ENCODE measurements around the gene GSG1L. TPM values are rescaled to one million over a fixed set of nuclear protein-coding genes. Genes with fewer than 3 reads are reported as not detected.

GSG1L gene
- total and polyA plus RNA-seq, 2 of the 13 experiments (the other 11 are each of a cell fraction or from before 2014, with no cell fraction given): not detected

DNA sequence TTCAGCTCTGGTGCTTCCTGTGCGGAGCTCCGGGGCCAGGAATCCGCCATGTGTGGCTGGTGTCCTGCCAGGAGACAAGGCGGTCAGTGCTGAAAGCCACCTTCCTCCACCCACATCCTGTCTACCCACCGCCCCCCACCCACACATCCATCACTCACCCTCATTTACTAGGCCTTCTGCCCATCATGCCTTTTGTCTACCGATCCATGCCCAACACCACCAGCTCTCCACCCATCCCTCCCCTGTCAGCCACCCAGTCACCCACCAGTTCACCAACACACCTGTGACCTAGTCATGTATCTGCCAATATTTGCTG lies 272.2 kb downstream of the GSG1L start:
- no peak overlapping the region for H3K27ac ChIP-seq (ENCODE audit: extremely low read length, insufficient read depth, low read length)
- no peaks in the 10 kb centered on the region for H3K9me3 ChIP-seq (ENCODE audit: low read length)
- no peaks in the 10 kb centered on the region for H3K27me3 ChIP-seq (ENCODE audit: control insufficient read depth in 1 of 2, insufficient read depth in 2 of 2, low read length in 2 of 2)
- no peaks in the 10 kb centered on the region for H3K36me3 ChIP-seq (replicated peaks in 1 of 2; ENCODE audit: control insufficient read depth in 1 of 2, insufficient read depth in 2 of 2, low read length in 2 of 2)
- TF ChIP-seq NPAS2 (CRISPR knock-in tag; IDR thresholded peaks at IDR 0.05; ENCODE audit: borderline replicate concordance) (no peak), RBAK (CRISPR knock-in tag; IDR thresholded peaks at IDR 0.05) (no peak), ZBTB1 (CRISPR knock-in tag; IDR thresholded peaks at IDR 0.05; ENCODE audit: borderline replicate concordance) (no peak), ZNF446 (CRISPR knock-in tag; IDR thresholded peaks at IDR 0.05) (no peak), ETV6 (CRISPR knock-in tag; conservative IDR thresholded peaks at IDR 0.05) (no peak), MEF2D (CRISPR knock-in tag; IDR thresholded peaks at IDR 0.05) (no peak)
- FAIRE-seq (no peak), ATAC-seq (no peak), DNase-seq (ENCODE audit: low spot score) (no peak)
- no TSS peak for BruUV-seq (replicated peaks)
- no peak overlapping the region for H3K9ac ChIP-seq (ENCODE audit: insufficient read depth, low read depth, low read length)
- no peak overlapping the region for H3K4me3 ChIP-seq (replicated peaks in 1 of 3; ENCODE audit: insufficient read depth in 1 of 3, low read depth in 2 of 3, low read length in 3 of 3)
- no peaks in the 10 kb centered on the region for H3K79me2 ChIP-seq (ENCODE audit: insufficient read depth, low read length)
- peaks cover 7% of the 10 kb centered on the region; the same call in 1 of the 2 replicates for H4K20me1 ChIP-seq (ENCODE audit: insufficient read depth, low read length)
- CTCF ChIA-PET (ENCODE audit: low intra/inter-chr PET ratio, low total read pairs): no interaction called here
- POLR2A ChIA-PET: no interaction called here
- no peak overlapping the region for H2AFZ ChIP-seq (ENCODE audit: low read length)
- WGBS (ENCODE audit: low lambda C conversion rate): 29% methylated on average over 4 of the region's 6 CpGs
- H3K4me2 ChIP-seq (ENCODE audit: low read depth, low read length): no peak overlapping the region
- no peaks in the 10 kb centered on the region for H3K4me1 ChIP-seq (ENCODE audit: insufficient read depth, low read length)
- in situ Hi-C loops (cut with HindIII; ENCODE audit: extremely low pct_ligation_motif_present, low pct_unique_long_range_greater_than_20kb) (no loop called here), intact Hi-C loops (cut with micrococcal nuclease; ENCODE audit: unreplicated experiment) (no loop called here)

DNA sequence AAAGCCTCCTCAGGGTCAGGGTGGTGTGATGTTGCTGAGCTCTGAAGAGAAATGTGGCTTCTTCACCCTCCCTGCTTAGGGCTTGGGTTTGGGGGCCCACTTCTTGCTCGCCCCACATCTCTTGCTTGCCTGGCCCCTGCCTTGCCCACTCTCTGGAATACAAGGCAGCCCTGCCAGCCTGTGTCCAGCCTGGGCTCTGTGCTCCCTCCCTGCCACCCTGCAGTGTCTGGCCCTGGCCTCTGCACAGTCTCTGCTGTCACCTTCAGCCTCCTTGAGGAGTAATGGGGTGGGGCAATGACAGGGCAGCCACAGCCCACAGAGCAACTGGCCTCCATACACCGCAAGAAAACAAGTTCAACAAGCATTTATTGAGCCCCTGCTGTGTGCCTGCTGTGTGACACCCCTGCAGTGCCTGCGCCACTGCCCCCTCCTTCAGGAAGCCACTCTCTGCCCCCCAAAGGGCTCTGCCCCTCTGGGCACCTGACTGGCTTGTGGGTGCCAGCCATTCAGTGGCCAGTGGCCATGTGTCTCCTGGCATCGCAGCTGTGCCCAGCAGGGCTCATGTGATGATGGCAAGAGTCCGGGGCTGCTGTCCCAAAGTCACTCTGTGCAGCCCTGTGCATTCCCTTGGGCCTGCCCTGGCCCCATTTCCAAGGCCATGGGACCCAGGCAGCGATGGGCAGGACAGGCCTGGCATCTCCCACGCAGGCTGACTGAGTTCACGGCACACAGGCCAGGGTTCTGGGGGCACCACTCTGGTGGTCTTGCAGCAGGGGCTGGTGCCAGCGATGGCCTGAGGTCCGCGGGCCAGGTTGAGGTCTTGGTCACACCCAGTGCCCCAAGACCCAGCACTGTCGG lies 272.7 kb downstream of the GSG1L start:
- Histone ChIP-seq H3K9me3 (ENCODE audit: low read length) (no peaks in the 10 kb centered on the region), H2AFZ (ENCODE audit: low read length) (no peak overlapping the region), H3K27ac (ENCODE audit: extremely low read length, insufficient read depth, low read length) (no peak overlapping the region), H3K36me3 (replicated peaks in 1 of 2; ENCODE audit: control insufficient read depth in 1 of 2, insufficient read depth in 2 of 2, low read length in 2 of 2) (no peaks in the 10 kb centered on the region), H3K4me2 (ENCODE audit: low read depth, low read length) (no peak overlapping the region), H3K9ac (ENCODE audit: insufficient read depth, low read depth, low read length) (no peak overlapping the region), H3K27me3 (ENCODE audit: control insufficient read depth in 1 of 2, insufficient read depth in 2 of 2, low read length in 2 of 2) (no peaks in the 10 kb centered on the region), H3K4me3 (replicated peaks in 1 of 3; ENCODE audit: insufficient read depth in 1 of 3, low read depth in 2 of 3, low read length in 3 of 3) (no peak overlapping the region), H4K20me1 (ENCODE audit: insufficient read depth, low read length) (0 out of 2 replicates have a peak, but pooled peaks cover 3% of the 10 kb centered on the region), H3K4me1 (ENCODE audit: insufficient read depth, low read length) (no peaks in the 10 kb centered on the region), H3K79me2 (ENCODE audit: insufficient read depth, low read length) (no peaks in the 10 kb centered on the region)
- ATAC-seq (no peak), DNase-seq (ENCODE audit: low spot score) (no peak), FAIRE-seq (no peak)
- in situ Hi-C loops (cut with HindIII; ENCODE audit: extremely low pct_ligation_motif_present, low pct_unique_long_range_greater_than_20kb) (no loop called here), intact Hi-C loops (cut with micrococcal nuclease; ENCODE audit: unreplicated experiment) (no loop called here)
- POLR2A ChIA-PET: no interaction called here
- BruUV-seq (replicated peaks): no TSS peak
- CTCF ChIA-PET (ENCODE audit: low intra/inter-chr PET ratio, low total read pairs): no interaction called here
- 3% methylated on average over 7 of the region's 12 CpGs for WGBS (ENCODE audit: low lambda C conversion rate)
- TF ChIP-seq ZSCAN25 (CRISPR knock-in tag; IDR thresholded peaks at IDR 0.05): no peak
- TF ChIP-seq, protein P1, sequence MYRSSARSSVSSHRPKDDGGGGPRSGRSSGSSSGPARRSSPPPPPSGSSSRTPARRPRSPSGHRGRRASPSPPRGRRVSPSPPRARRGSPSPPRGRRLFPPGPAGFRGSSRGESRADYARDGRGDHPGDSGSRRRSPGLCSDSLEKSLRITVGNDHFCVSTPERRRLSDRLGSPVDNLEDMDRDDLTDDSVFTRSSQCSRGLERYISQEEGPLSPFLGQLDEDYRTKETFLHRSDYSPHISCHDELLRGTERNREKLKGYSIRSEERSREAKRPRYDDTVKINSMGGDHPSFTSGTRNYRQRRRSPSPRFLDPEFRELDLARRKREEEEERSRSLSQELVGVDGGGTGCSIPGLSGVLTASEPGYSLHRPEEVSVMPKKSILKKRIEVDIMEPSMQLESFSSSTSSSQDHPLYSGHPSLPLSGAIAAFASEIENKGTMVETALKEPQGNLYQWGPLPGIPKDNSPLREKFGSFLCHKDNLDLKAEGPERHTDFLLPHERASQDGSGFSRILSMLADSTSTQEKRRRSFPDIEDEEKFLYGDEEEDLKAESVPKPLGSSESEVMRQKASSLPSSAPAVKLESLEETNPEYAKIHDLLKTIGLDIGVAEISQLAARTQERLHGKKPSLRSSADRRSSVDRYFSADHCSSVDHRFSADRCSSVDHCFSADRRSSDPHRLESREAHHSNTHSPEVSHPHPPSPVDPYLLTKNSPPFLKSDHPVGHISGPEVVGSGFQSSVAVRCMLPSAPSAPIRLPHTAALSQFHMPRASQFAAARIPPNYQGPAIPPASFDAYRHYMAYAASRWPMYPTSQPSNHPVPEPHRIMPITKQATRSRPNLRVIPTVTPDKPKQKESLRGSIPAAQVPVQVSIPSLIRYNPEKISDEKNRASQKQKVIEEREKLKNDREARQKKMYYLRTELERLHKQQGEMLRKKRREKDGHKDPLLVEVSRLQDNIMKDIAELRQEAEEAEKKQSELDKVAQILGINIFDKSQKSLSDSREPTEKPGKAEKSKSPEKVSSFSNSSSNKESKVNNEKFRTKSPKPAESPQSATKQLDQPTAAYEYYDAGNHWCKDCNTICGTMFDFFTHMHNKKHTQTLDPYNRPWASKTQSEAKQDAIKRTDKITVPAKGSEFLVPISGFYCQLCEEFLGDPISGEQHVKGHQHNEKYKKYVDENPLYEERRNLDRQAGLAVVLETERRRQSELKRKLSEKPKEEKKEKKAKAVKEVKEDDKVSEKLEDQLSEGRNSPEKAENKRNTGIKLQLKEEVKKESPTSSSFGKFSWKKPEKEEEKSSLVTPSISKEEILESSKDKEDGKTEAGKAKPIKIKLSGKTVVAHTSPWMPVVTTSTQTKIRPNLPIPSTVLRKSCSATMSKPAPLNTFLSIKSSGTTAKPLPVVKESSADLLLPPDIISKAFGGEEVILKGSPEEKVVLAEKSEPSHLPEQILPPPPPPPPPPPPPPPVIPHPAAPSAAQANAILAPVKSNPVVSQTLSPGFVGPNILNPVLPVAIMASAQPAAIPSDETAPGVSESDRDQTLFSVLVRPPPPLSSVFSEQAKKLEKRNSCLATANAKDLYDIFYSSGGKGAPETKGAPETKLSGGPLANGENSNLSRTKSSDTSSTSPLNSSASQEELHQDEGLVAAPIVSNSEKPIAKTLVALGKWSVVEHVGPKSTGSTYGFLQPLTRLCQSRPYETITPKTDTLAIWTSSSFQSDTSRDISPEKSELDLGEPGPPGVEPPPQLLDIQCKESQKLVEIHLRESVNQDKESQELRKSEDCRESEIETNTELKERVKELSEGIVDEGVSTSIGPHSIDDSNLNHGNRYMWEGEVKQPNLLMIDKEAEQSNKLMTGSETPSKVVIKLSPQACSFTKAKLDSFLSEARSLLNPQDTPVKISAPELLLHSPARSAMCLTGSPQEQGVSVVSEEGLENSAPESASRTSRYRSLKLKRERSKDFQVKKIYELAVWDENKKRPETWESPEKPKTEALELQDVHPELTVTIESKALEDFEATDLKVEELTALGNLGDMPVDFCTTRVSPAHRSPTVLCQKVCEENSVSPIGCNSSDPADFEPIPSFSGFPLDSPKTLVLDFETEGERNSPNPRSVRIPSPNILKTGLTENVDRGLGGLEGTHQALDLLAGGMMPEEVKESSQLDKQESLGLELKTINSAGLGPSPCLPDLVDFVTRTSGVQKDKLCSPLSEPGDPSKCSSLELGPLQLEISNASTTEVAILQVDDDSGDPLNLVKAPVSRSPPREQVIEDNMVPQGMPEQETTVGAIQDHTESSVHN (CRISPR knock-in tag; IDR thresholded peaks at IDR 0.05): no peak
- TF ChIP-seq, protein P2, sequence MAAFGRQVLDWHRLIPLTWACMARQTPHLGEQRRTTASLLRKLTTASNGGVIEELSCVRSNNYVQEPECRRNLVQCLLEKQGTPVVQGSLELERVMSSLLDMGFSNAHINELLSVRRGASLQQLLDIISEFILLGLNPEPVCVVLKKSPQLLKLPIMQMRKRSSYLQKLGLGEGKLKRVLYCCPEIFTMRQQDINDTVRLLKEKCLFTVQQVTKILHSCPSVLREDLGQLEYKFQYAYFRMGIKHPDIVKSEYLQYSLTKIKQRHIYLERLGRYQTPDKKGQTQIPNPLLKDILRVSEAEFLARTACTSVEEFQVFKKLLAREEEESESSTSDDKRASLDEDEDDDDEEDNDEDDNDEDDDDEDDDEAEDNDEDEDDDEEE (CRISPR knock-in tag; IDR thresholded peaks at IDR 0.05): no peak

All from HepG2 (cell line).